H1 (cell line): ENCODE measurements around the gene DAZL. TPM values are rescaled to one million over a fixed set of nuclear protein-coding genes. Genes with fewer than 3 reads are reported as not detected.

ENCODE experiments used
- CTCF ChIA-PET: fragments of 300-600 bp; sonication (Branson Sonifier 250); formaldehyde crosslinking; loops from one replicate; lab custom pipeline; 2021; ENCODE audit not compliant: partially characterized antibody; lab: Charles Lee
- POLR2A ChIA-PET: fragments of 300-600 bp; sonication (Branson Sonifier 250); formaldehyde crosslinking; loops from one replicate; lab custom pipeline; 2021; ENCODE audit warnings: inconsistent platforms; ENCODE audit not compliant: partially characterized antibody; lab: Charles Lee
- DNase-seq, 2 experiments: peaks; one replicate each; pipeline versions ENCODE4 v3.0.0 to v3.0.0-alpha.2; 2010 to 2022; ENCODE audit warnings: low spot score in 2 of 2, low read depth in 1 of 2, mixed read lengths in 1 of 2
- FAIRE-seq: peaks from 2 replicates; lab custom pipeline; 2011; peaks lifted over from hg19 to GRCh38; lab: Jason Lieb, UNC
- H2AFZ ChIP-seq: 2 replicates; pipeline ENCODE4 v1.8.1; 2012; ENCODE audit warnings: low read length, inconsistent platforms
- H2AK5ac ChIP-seq: 2 replicates; pipeline ENCODE4 v1.6.1; 2013; ENCODE audit warnings: low read depth, low read length
- H2BK120ac ChIP-seq: replicated peaks from 2 replicates; pipeline ENCODE3; 2013; ENCODE audit warnings: low read depth, low read length, inconsistent platforms
- H2BK12ac ChIP-seq: 2 replicates; pipeline ENCODE4 v1.6.1; 2013; ENCODE audit warnings: low read depth, low read length
- H2BK15ac ChIP-seq: 2 replicates; pipeline ENCODE4 v1.6.1; 2013; ENCODE audit warnings: low read length
- H2BK20ac ChIP-seq: 2 replicates; pipeline ENCODE4 v1.6.1; 2013; ENCODE audit warnings: low read length
- H2BK5ac ChIP-seq: 2 replicates; pipeline ENCODE4 v1.6.1; 2013; ENCODE audit warnings: low read depth, low read length
- H3K14ac ChIP-seq: 2 replicates; pipeline ENCODE4 v1.6.1; 2013; ENCODE audit warnings: inconsistent platforms; ENCODE audit not compliant: insufficient read length
- H3K18ac ChIP-seq: 2 replicates; pipeline ENCODE4 v1.6.1; 2013; ENCODE audit warnings: low read length; ENCODE audit errors: extremely low read depth
- H3K23ac ChIP-seq: 2 replicates; pipeline ENCODE4 v1.6.1; 2013; ENCODE audit warnings: inconsistent platforms; ENCODE audit not compliant: insufficient read length
- H3K23me2 ChIP-seq: 2 replicates; pipeline ENCODE4 v1.6.1; 2013; ENCODE audit warnings: low read depth, low read length
- H3K27ac ChIP-seq: 2 replicates; pipeline ENCODE4 v1.6.1; 2011; ENCODE audit warnings: low read depth, low read length, inconsistent platforms
- H3K27me3 ChIP-seq, 4 experiments: replicated peaks in 1 of 4; 1 replicate in 1 of 4; 2 replicates in 3 of 4; pipeline versions ENCODE4 v1.6.1 to v1.8.1; 2011 to 2013; ENCODE audit warnings: low read length in 3 of 4, mild to moderate bottlenecking in 3 of 4, inconsistent platforms in 2 of 4, mixed read lengths in 2 of 4, moderate library complexity in 1 of 4; ENCODE audit not compliant: control insufficient read depth in 3 of 4, insufficient read depth in 3 of 4; ENCODE audit errors: extremely low read depth in 1 of 4
- H3K36me3 ChIP-seq, 4 experiments: 2 replicates each; pipeline versions ENCODE4 v1.6.1 to v1.8.1; 2011 to 2013; ENCODE audit warnings: mild to moderate bottlenecking in 4 of 4, low read length in 3 of 4, moderate library complexity in 2 of 4, control low read depth in 1 of 4, inconsistent platforms in 1 of 4; ENCODE audit not compliant: insufficient read depth in 4 of 4, control insufficient read depth in 2 of 4
- H3K4ac ChIP-seq: replicated peaks from 2 replicates; pipeline ENCODE3; 2013; ENCODE audit warnings: low read length, low read depth, mixed read lengths, inconsistent platforms; ENCODE audit not compliant: insufficient read length
- H3K4me1 ChIP-seq, 4 experiments: replicated peaks in 1 of 4; 1 replicate in 1 of 4; 2 replicates in 3 of 4; pipeline versions ENCODE4 v1.6.1 to v1.8.1; 2011 to 2013; ENCODE audit warnings: low read length in 3 of 4, inconsistent platforms in 2 of 4, mixed read lengths in 1 of 4; ENCODE audit not compliant: insufficient read depth in 4 of 4, control insufficient read depth in 3 of 4
- H3K4me2 ChIP-seq, 2 experiments: 2 replicates each; pipeline versions ENCODE4 v1.6.1 to v1.8.1; 2011 to 2013; ENCODE audit warnings: low read depth in 2 of 2, low read length in 2 of 2, control low read depth in 1 of 2, inconsistent platforms in 1 of 2, mild to moderate bottlenecking in 1 of 2; ENCODE audit not compliant: insufficient read depth in 1 of 2
- H3K4me3 ChIP-seq, 4 experiments: fragments of 200-600, 300-600 bp in 1 of 4; sonication (generic), shearing (Covaris generic), sonication (Bioruptor Twin) in 1 of 4; 2 replicates each; pipeline versions ENCODE4 v1.5.1 to v1.8.1; 2011 to 2016; ENCODE audit warnings: low read length in 4 of 4, low read depth in 3 of 4, control low read depth in 2 of 4, inconsistent platforms in 2 of 4, mild to moderate bottlenecking in 2 of 4, mixed read lengths in 1 of 4, moderate library complexity in 1 of 4; ENCODE audit not compliant: insufficient read depth in 2 of 4; ENCODE audit errors: extremely low read depth in 1 of 4
- H3K56ac ChIP-seq: replicated peaks from 2 replicates; pipeline ENCODE3; 2013; ENCODE audit warnings: low read depth, mild to moderate bottlenecking, mixed read lengths, low read length, inconsistent platforms; ENCODE audit not compliant: insufficient read length
- H3K79me1 ChIP-seq: 2 replicates; pipeline ENCODE4 v1.6.1; 2013; ENCODE audit warnings: low read depth, low read length, control low read depth
- H3K79me2 ChIP-seq, 2 experiments: 2 replicates each; pipeline versions ENCODE4 v1.6.1 to v1.8.1; 2012 to 2013; ENCODE audit warnings: low read length in 2 of 2, mild to moderate bottlenecking in 2 of 2, inconsistent platforms in 1 of 2; ENCODE audit not compliant: insufficient read depth in 2 of 2, control insufficient read depth in 1 of 2
- H3K9ac ChIP-seq, 4 experiments: replicated peaks in 1 of 4; 1 replicate in 1 of 4; 2 replicates in 3 of 4; pipeline versions ENCODE4 v1.6.1 to v1.8.1; 2011 to 2013; ENCODE audit warnings: low read depth in 3 of 4, low read length in 3 of 4, control low read depth in 2 of 4, mild to moderate bottlenecking in 2 of 4, moderate library complexity in 2 of 4, inconsistent platforms in 1 of 4; ENCODE audit errors: extremely low read depth in 1 of 4
- H3K9me3 ChIP-seq, 2 experiments: 2 replicates each; pipeline versions ENCODE4 v1.6.1 to v1.8.1; 2012 to 2013; ENCODE audit warnings: mild to moderate bottlenecking in 2 of 2, moderate library complexity in 2 of 2, control low read depth in 1 of 2, inconsistent platforms in 1 of 2, low read depth in 1 of 2, low read length in 1 of 2, mixed read lengths in 1 of 2; ENCODE audit not compliant: insufficient read depth in 2 of 2
- H4K20me1 ChIP-seq, 2 experiments: replicated peaks in 1 of 2; 2 replicates each; pipeline versions ENCODE3 to v1.8.1; 2011 to 2013; ENCODE audit warnings: inconsistent platforms in 2 of 2, low read length in 2 of 2, mild to moderate bottlenecking in 1 of 2; ENCODE audit not compliant: insufficient read depth in 2 of 2, control insufficient read depth in 1 of 2
- H4K5ac ChIP-seq: 2 replicates; pipeline ENCODE4 v1.6.1; 2013; ENCODE audit warnings: low read length, low read depth, mixed read lengths, inconsistent platforms; ENCODE audit not compliant: insufficient read length
- H4K8ac ChIP-seq: 2 replicates; pipeline ENCODE4 v1.8.0; 2013; ENCODE audit warnings: mild to moderate bottlenecking, moderate library complexity, low read length, inconsistent platforms; ENCODE audit not compliant: insufficient read depth; ENCODE audit errors: extremely low read depth
- H4K91ac ChIP-seq: replicated peaks from 2 replicates; pipeline ENCODE3; 2013; ENCODE audit warnings: low read length, mixed read lengths, inconsistent platforms; ENCODE audit not compliant: insufficient read length
- CREB1 ChIP-seq: IDR thresholded peaks from 2 replicates; pipeline ENCODE4 v1.6.1; 2012; ENCODE audit warnings: inconsistent platforms
- E2F6 ChIP-seq: IDR thresholded peaks from 2 replicates; pipeline ENCODE4 v1.6.1; 2012; ENCODE audit warnings: inconsistent platforms
- GABPA ChIP-seq: IDR thresholded peaks from 2 replicates; pipeline ENCODE4 v1.6.1; 2011; ENCODE audit warnings: mild to moderate bottlenecking, low read length, moderate library complexity, borderline replicate concordance; ENCODE audit not compliant: insufficient read depth
- MAFK ChIP-seq: IDR thresholded peaks from 2 replicates; pipeline ENCODE4 v1.6.1; 2012; ENCODE audit warnings: low read depth, mild to moderate bottlenecking, improper control_type of control experiment, low read length
- MAX ChIP-seq: IDR thresholded peaks from 2 replicates; pipeline ENCODE4 v1.6.1; 2012; ENCODE audit warnings: inconsistent platforms
- POLR2A ChIP-seq, 2 experiments: IDR thresholded peaks; 1 replicate in 1 of 2; 2 replicates in 1 of 2; pipeline ENCODE4 v1.6.1; 2011; ENCODE audit warnings: low read depth in 2 of 2, low read length in 2 of 2, mild to moderate bottlenecking in 2 of 2; ENCODE audit errors: control extremely low read depth in 1 of 2
- RBBP5 ChIP-seq: IDR thresholded peaks from 2 replicates; pipeline ENCODE4 v1.7.1; 2012; ENCODE audit warnings: low read depth, mild to moderate bottlenecking, inconsistent platforms, low read length, moderate library complexity, borderline replicate concordance
- RFX5 ChIP-seq: IDR thresholded peaks from 2 replicates; pipeline ENCODE4 v1.6.1; 2011; ENCODE audit warnings: low read depth, low read length, improper control_type of control experiment, borderline replicate concordance
- SAP30 ChIP-seq: fragments of 300-600 bp; sonication (generic); IDR thresholded peaks from 2 replicates; pipeline ENCODE4 v1.7.1; 2012; ENCODE audit warnings: low read length, moderate library complexity, mild to moderate bottlenecking, inconsistent platforms; ENCODE audit not compliant: insufficient read depth, insufficient replicate concordance
- SP4 ChIP-seq: IDR thresholded peaks from 2 replicates; pipeline ENCODE4 v1.6.1; 2012; ENCODE audit warnings: low read length, inconsistent platforms
- WGBS, 2 experiments: shearing (Covaris generic) in 1 of 2; methylation state at CpG; one replicate each; pipeline versions ENCODE4 v1.1.6 to v1.1.7; 2013 to 2015; ENCODE audit warnings: low lambda C conversion rate in 2 of 2, mixed read lengths in 2 of 2, inconsistent platforms in 1 of 2, low coverage in 1 of 2, missing lambda C conversion rate in 1 of 2; ENCODE audit not compliant: insufficient replicate concordance in 2 of 2, insufficient coverage in 1 of 2, insufficient read length in 1 of 2; ENCODE audit errors: extremely low coverage in 1 of 2, missing lambda C conversion rate in 1 of 2; 5-methylcytosine and 5-hydroxymethylcytosine counted together
- polyA plus RNA-seq, 7 experiments: library from polyadenylated mRNA; depleted of rRNA in 3 of 7; stranded (reverse) in 5 of 7; unstranded in 2 of 7; fragments of >200 nt in 5 of 7; fragments of 200-250 nt in 2 of 7; gene quantifications; 1 replicate in 5 of 7; 2 replicates in 1 of 7; 4 replicates in 1 of 7; pipeline versions ENCODE4 v1.2.1 to v1.2.3, GENCODE V29; 2011 to 2013; ENCODE audit warnings: missing spikeins in 2 of 7, mixed read lengths in 2 of 7
- total RNA-seq: library from RNA; stranded (reverse); fragmentation: NEBNext Ultra II Directional; extraction: Animal tissue kit (Norgen Biotek cat#: 25700); gene quantifications from 2 replicates; pipeline ENCODE4 v1.2.1, GENCODE V29; 2021

DAZL gene
- total and polyA plus RNA-seq, 2 of the 8 experiments (the other 6 are each of a cell fraction or from before 2014, with no cell fraction given), result 3.4 to 5.9 TPM

GRCh38 chr3:16639806-16640205 is 34.6 kb upstream of the DAZL start:
- Histone ChIP-seq H3K27me3 (no peaks in the 10 kb centered on the region), H3K79me1 (no peaks in the 10 kb centered on the region), H2BK120ac (no peak overlapping the region), H4K8ac (no peak overlapping the region), H3K4me1 (no peaks in the 10 kb centered on the region), H3K9me3 (no peaks in the 10 kb centered on the region), H2BK5ac (no peak overlapping the region), H4K20me1 (no peaks in the 10 kb centered on the region), H3K79me2 (no peaks in the 10 kb centered on the region), H2BK20ac (no peak overlapping the region), H3K4me3 (no peak overlapping the region), H2BK15ac (no peak overlapping the region), H3K36me3 (peaks cover 0 to 38% (median 2%) of the 10 kb centered on the region in 4 experiments; a peak in 5 of 8 replicates), H2AK5ac (no peak overlapping the region), H3K18ac (no peak overlapping the region), H4K5ac (no peak overlapping the region), H3K14ac (no peak overlapping the region), H3K9ac (no peak overlapping the region), H3K4ac (peak overlapping the region; percentile 87), H3K56ac (no peak overlapping the region), H3K23ac (no peak overlapping the region), H2AFZ (no peak overlapping the region), H4K91ac (no peak overlapping the region), H3K27ac (no peak overlapping the region), H2BK12ac (no peak overlapping the region), H3K4me2 (no peak overlapping the region), H3K23me2 (no peaks in the 10 kb centered on the region)
- ChIA-PET POLR2A (interaction anchor here (1.7 kb wide), 1 partner anchor 9 kb away, joined by 3 read pairs; no protein-coding TSS in a partner anchor), CTCF (no interaction called here)
- DNase-seq (no peak), FAIRE-seq (no peak)
- 100% methylated on average over 2 of the region's 2 CpGs; no CpG with 5 or more reads in 1 of the 2 experiments for WGBS, 2 experiments
- TF ChIP-seq RBBP5 (no peak), CREB1 (no peak), POLR2A (IDR thresholded peaks at IDR 0.05; ENCODE audit: control extremely low read depth in 1 of 2, low read depth in 2 of 2, low read length in 2 of 2) (no peak), MAX (no peak), GABPA (no peak), SAP30 (no peak), MAFK (no peak), SP4 (no peak), E2F6 (no peak), RFX5 (no peak)
